LNCaP clone FGC (cell line): ENCODE measurements around the gene GRIA1.

Source experiments
- DNase-seq: peaks from one replicate; pipeline ENCODE4 v3.0.0-alpha.2; 2011; ENCODE audit warnings: low read depth
- H3K4me3 ChIP-seq: 2 replicates; pipeline ENCODE4 v1.5.1; 2011; ENCODE audit warnings: mild to moderate bottlenecking, low read depth, low read length, control low read depth
- TF ChIP-seq, protein P1 (sequence below): IDR thresholded peaks from 2 replicates; pipeline ENCODE4 v1.5.1; 2012; ENCODE audit warnings: mild to moderate bottlenecking; ENCODE audit not compliant: control insufficient read depth, insufficient read depth; ENCODE audit errors: extremely low read depth

GRIA1 gene

DNA sequence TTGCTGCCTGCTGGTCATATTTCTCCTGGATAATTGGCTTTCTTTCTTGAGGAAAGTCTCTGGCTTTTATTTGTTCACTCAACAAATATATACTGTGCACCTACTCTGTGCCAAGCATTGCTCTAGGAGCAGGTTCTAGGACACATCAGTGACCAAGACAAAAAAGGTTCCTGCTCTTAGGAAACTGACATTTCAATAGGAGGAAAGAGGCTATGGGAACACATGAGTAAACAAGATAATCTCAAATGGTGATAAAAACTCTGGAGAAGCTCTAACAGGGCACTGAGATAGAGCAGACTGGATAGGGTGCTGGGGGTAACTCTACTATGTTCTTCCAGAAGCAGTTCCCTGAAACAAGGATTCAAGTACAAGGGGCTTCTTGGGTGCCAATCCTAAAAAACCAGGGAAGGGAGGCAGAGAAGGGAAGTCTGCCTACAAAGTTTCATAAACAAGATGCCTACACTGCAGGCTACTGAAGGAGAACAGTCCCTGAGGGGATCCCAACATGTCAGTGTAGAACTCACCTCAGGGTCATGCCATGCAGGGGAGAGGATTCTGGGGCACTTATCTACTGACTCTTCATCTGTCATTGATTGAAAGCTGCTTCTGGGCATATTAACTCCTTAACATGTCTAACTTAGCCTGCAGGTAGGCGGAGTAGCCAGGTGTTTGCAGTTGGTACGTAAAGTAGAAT, 181.3 kb downstream of the GRIA1 start:
- no peak for DNase-seq
- TF ChIP-seq, protein P1, sequence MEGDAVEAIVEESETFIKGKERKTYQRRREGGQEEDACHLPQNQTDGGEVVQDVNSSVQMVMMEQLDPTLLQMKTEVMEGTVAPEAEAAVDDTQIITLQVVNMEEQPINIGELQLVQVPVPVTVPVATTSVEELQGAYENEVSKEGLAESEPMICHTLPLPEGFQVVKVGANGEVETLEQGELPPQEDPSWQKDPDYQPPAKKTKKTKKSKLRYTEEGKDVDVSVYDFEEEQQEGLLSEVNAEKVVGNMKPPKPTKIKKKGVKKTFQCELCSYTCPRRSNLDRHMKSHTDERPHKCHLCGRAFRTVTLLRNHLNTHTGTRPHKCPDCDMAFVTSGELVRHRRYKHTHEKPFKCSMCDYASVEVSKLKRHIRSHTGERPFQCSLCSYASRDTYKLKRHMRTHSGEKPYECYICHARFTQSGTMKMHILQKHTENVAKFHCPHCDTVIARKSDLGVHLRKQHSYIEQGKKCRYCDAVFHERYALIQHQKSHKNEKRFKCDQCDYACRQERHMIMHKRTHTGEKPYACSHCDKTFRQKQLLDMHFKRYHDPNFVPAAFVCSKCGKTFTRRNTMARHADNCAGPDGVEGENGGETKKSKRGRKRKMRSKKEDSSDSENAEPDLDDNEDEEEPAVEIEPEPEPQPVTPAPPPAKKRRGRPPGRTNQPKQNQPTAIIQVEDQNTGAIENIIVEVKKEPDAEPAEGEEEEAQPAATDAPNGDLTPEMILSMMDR = no peak
- H3K4me3 ChIP-seq = no peak overlapping the region

DNA sequence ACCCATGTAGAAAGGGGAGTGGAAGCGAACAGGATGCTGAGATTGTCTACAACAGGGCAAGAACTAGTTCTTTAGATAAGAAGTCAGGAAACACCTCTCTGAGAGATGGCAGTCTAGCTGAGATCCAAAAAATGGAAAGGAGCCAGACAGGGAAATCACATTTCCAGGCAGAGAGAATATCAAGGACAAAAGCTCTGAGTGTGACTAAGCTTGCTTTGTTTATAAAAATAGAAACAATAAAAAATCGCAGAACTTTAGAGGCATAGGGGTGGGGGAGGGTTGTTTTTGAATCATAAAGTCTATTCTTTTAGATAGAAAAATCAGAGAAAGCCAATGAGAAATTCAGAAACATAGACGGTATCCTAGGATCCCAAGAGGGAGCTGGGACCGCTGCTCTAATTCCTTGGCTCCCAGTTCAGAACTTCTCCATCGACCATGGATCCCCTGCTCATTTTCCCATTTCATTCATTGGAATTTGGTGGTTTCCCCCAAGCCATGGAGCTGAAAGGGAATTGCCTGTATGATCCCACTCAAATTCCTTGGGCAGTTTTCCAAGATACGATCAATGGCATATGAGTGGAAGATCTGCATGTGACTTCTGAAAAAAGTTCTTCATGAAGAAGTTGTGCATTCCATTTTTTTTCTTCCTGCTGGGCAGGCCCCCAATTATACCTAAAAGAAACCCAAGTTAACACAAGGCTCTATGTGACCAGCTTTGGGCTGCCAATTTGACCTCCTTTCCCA, 182.0 kb downstream of the GRIA1 start:
- TF ChIP-seq, protein P1 = no peak
- no peak for DNase-seq

DNA sequence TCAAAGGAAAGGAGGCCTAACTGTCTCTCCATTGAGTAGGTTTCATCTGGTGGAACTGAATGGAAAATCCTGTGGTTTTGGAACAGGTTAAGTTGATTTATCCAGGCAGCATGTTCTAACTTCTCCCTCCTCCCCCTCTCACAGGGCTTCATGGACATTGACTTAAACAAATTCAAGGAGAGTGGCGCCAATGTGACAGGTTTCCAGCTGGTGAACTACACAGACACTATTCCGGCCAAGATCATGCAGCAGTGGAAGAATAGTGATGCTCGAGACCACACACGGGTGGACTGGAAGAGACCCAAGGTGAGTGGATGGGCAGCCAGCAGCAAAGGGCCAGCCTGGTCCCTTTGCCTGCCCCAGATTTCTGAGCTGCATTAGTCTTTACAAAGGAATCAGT, 183.9 kb downstream of the GRIA1 start:
- DNase-seq = no peak
- H3K4me3 ChIP-seq = no peak overlapping the region
- TF ChIP-seq, protein P1 = no peak

More for the DNA sequence above, 182.0 kb downstream of the GRIA1 start:
- H3K4me3 ChIP-seq = no peak overlapping the region

DNA sequence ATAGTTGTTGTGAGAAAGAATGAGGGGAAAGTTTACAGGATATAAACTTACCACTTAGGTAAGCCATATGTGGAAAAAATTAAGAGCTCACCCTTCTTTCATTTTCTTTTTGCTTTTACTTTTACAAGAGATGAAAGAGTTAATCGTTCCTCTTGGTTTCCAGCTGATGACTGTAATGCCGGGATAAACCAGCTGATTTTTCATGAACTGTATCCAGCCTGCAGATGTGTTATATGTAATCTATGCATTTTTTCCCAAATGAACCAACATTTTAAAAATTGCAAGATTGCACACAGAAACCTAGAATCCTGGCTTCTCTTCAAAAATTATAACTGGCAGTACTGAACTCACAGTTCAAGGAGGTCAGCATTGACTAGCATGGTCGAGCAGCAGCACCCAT, 185.9 kb downstream of the GRIA1 start:
- TF ChIP-seq, protein P1 = no peak
- DNase-seq = no peak
- H3K4me3 ChIP-seq = no peak overlapping the region

DNA sequence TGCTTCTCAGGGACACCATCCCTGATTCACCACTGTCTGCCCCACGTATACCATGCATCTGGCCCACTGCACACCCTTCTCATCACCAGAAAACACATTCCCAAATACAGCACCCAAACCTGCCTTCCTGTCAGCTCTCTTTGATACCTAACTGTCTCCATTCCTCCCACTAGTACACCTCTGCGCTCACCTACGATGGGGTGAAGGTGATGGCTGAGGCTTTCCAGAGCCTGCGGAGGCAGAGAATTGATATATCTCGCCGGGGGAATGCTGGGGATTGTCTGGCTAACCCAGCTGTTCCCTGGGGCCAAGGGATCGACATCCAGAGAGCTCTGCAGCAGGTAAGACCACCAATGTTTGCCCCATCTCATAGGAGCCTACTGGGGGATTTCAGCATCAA, 186.4 kb downstream of the GRIA1 start:
- TF ChIP-seq, protein P1 = no peak
- H3K4me3 ChIP-seq = no peak overlapping the region
- no peak for DNase-seq

DNA sequence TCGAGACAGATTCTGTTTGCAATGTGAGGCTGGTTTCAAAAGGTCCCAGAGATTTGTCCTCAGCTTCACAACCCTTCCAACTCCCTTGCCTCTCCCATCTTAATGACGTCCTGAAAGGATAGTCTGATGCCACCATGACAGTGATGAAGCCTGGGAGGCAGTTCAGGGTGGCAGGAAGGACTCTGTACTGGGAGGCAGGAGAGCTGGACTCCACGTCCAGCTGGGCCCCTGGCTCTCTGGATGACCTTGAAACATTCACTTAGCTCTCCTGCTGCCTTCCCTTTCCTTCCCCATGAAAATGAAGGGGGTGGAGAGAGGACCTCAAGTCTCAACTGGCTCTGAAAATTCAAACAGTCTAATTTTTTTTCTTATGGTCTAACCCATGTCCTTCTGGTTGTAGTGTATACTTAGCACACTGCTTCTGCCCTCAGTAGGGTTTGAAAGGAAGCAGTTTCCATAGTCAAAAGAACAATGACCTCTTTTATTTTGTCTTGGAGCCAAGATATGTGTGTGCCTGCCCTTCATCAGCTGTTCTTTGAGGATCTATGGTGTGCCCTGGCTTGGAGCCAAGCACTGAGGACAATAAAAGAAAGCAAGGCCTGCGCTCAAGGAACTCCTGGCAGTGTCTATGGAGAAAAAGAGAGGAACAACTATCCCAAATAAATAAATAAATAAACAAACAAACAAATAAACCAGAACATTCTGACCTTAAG, 188.3 kb downstream of the GRIA1 start:
- no peak overlapping the region for H3K4me3 ChIP-seq
- DNase-seq = peak; percentile 38
- TF ChIP-seq, protein P1 = no peak
